ENCODE results near the gene BAHD1.

The BAHD1 gene

GRCh38 chr15:40489274-40490175, 48.8 kb downstream of the BAHD1 start:
- DNase-seq = no peak

DNA sequence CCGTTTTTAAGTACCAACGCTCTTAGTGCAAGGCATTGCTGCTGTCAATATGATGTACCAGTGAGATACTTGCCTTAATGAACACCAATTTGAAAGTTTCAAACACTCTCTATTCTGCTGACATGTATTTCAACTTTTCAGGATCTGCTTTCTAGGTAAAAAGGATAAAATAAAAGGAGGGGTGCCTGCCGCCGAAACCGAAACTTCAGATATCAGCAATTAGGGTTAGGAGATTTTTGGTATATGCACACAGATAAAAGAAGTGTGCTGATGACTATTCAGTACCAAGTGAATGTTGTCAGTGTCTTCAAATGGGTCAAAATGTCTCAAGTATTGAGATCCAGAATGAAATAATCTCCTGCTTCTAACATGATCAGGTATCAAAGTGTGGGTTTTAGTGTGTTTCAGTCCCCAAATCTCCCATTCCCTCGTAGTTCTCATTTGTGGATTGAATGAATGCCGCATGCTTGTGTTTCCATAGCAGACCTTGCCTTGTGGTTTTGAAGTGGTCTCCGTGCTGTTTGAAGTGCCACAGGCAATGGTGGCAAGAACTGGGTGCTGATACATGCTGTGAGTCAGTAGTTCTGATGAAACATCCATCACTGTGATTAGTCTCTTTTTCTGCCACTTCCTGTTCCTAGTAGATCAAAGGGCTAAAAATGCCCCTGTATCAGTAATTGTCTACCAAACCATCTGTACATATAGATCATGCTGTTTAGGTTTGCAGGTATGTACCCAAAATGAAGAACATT, 52.5 kb downstream of the BAHD1 start:
- no peak for DNase-seq

GRCh38 chr15:40495516-40495915, 54.8 kb downstream of the BAHD1 start:
- DNase-seq = no peak

DNA sequence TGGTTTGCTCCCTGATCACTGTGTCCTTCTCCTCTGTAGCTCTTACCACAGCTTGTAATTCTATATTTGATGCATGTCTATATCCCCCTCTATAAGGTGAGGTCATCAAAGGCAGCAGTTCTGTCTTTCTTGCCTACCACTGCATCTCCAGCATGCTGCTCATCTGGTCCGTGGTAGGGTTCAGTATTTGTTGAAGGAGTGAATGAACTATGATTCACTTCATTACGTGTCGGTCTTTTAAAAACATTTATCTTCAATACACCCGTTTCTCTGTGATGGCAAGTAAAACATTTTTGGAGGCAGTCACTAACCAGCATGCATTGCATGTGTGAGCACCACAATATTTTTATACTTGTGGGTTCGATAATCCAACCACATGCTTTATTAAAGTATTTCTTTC, 57.7 kb downstream of the BAHD1 start:
- no peak for DNase-seq

GRCh38 chr15:40498891-40499290, 58.1 kb downstream of the BAHD1 start:
- no peak for DNase-seq

- DNase-seq = no peak
Measured at GRCh38 chr15:40499931-40500330, 59.2 kb downstream of the BAHD1 start.

GRCh38 chr15:40500568-40501330, 60.0 kb downstream of the BAHD1 start:
- DNase-seq = no peak

DNA sequence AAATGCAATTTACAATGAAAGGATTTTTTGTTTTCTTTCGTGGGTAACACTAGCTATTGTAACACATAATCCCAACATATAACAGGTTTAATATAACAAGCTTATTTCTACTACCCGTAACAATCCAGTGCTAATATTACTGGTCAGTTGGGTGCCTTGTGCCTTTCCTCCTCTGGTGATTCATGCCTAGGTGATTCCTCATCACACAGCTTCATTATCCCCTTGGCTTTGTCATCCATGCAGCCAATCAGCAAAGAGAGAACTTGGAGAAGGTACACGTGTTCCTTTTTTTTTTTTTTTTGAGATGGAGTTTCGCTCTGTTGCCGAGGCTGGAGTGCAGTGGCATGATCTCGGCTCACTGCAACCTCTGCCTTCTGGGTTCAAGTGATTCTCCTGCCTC, 60.7 kb downstream of the BAHD1 start:
- DNase-seq = no peak

DNA sequence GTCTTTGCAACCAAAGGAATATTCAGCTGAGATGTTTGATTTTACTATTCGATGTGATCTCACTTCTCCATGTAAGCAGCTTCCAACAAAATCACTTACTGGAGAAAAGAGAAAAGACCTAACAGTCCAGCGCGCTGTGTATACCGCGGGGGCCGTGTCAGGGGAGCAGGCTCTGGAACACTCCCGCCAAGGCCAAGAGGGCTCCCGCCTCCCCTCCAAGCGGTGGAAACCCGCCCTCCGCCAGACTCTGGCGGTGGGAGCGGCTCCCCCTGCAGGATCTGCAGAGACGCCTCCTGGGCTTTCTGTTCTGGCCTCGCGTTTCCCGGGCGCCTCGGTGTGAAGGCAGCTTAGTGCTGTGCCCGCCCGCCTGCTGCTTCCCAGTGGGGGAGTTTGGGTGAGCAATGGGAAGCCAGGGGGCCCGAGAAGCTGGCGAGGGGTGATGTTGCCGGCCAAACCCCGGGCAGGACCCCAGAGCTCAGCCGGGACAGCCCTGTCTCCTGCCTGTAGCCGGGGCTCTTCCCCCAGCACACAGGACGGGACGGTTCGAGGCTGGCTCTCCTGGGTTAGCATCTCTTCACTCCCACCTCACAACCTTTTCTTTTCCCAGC, 66.3 kb downstream of the BAHD1 start:
- peak in 50 of 56 donors; percentile 5 to 74 (median 40) for DNase-seq

- DNase-seq = no peak
Measured at GRCh38 chr15:40508216-40508615, 67.5 kb downstream of the BAHD1 start.

- DNase-seq = no peak
Measured at GRCh38 chr15:40510201-40510600, 69.4 kb downstream of the BAHD1 start.

DNA sequence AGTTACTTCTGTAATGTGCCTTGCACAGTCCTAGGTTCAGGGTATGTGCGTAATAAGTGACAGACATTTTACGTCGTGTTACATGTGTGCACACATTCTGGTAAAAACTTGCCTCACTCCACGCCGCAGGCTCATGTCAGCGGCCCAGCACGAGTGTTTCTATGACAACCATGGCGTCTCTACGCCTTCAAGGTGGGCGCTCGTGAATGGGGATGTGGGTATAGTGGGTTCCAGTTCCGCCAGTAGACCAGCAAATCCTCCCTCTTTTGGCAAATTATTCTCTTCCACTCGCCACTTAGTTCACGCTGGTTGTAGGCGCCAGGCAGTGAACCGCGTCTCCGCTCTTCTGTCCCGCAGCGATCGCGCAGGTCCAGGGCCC, 70.3 kb downstream of the BAHD1 start:
- DNase-seq = no peak

- DNase-seq = peak in 22 of 56 donors; percentile 3 to 52 (median 18)
Measured at GRCh38 chr15:40511472-40512133, 70.8 kb downstream of the BAHD1 start.

- DNase-seq = no peak
Measured at GRCh38 chr15:40512440-40512839, 71.7 kb downstream of the BAHD1 start.

DNA sequence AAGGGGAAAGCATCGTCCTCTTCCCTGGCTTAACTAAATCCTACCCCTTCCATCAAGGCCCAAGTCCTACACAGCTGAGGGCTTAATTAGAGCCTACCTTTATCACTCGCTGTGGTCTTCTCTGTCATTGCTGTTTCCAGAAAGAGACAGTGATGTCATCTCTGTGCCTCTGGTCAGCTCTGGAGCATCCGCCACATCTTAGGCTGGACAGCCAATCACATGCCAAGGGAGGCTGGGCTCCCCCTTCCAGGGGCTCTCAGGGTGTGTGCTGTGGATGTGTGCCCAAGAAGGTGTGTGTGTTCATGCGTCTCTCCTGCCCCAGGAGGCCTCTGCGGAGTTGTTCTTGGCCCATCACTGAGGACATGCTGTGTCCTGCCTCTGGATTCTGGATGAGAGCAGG, 72.9 kb downstream of the BAHD1 start:
- no peak for DNase-seq

GRCh38 chr15:40516322-40516721, 75.6 kb downstream of the BAHD1 start:
- no peak for DNase-seq
